SK-N-MC (cell line): ENCODE data around the gene SEMA3B.

Experiments used
- EZH2 ChIP-seq: fragments of 200-600 bp; sonication (generic); IDR thresholded peaks from one replicate; pipeline ENCODE4 v1.6.1; 2017; ENCODE audit warnings: antibody characterized with exemption
- POLR2AphosphoS5 ChIP-seq: IDR thresholded peaks from 2 replicates; pipeline ENCODE4 v1.6.1; 2012; ENCODE audit warnings: mild to moderate bottlenecking, low read depth, low read length, borderline replicate concordance

- TF ChIP-seq POLR2AphosphoS5 (peak; percentile 46; the same call in 1 of the 2 replicates), EZH2 (no peak)
These were observed 22.4 kb upstream of the SEMA3B start for GRCh38 chr3:50246517-50246954.
